ENCODE measurements around the gene PCCA.

GRCh38 chr13:100300708-100301107, 211.8 kb downstream of the PCCA start:
- TF ChIP-seq CTCF (IDR thresholded peaks at IDR 0.05) (no peak), POLR2A (IDR thresholded peaks at IDR 0.05) (no peak)

Measured in adrenal gland (tissue), 5 donors.